ENCODE results near the gene TSPAN12.
A peak's percentile ranks its signal among the peaks of the same experiment; 100 is the strongest.
"Not testable (repeated sequence)": the region's sequence is repeated elsewhere in the genome, so short reads cannot be mapped to it uniquely, and the experiment has no call there.

Gene TSPAN12, protein sequence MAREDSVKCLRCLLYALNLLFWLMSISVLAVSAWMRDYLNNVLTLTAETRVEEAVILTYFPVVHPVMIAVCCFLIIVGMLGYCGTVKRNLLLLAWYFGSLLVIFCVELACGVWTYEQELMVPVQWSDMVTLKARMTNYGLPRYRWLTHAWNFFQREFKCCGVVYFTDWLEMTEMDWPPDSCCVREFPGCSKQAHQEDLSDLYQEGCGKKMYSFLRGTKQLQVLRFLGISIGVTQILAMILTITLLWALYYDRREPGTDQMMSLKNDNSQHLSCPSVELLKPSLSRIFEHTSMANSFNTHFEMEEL

DNA sequence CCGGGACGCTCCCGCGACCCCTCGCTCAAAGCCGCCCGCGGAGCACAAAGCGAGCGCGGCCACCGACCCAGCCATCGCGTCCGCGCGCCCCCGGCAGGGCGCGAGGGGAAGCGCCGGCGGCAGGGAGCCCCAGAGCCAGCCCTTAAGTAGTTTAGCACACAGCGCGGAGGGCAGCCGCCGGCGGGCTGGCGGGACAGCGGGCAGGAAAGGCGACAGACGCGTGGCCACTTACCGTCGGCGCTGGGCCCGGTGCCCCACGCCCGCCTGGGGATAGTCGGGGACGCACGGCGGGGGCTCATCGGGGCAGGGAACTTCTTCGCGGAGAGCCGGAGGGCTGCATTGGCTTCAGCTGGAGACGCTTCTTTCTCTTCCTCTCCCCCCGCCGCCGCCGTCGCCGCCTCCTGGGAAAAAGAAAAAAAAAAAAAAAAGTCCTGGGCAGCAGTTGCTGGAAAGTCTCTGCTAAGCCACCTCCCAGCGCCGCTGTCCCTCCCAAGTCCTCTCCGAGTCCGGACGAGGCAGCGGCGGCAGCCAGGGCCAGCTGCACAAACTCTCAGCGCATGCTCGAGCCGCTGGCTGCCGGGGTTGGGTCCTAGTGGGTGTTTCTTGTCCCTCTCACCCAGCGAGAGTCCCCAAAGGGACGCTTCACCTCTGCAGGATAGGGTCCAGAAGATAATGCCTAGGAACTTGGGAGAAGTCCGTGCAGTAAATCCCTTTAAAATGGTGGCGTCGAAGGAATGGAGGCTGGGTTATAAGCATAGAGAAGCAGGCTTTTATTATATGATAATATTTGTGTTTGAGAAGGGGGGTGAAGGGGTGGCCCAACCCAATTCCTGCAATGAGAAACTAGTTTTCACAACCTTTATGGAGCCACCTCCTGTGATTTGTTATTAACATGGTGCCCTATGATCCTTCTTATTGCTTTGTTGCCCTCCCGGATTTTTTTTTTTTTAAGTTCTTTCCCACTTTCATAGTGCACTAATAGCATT lies at the start of gene TSPAN12:
Gene TSPAN12 (minus strand): TSS at position 557 of the 986 bp plus-strand sequence. CDS start 1,381 bp downstream, outside the sequence.
- DNase-seq = peak; percentile 44

DNA sequence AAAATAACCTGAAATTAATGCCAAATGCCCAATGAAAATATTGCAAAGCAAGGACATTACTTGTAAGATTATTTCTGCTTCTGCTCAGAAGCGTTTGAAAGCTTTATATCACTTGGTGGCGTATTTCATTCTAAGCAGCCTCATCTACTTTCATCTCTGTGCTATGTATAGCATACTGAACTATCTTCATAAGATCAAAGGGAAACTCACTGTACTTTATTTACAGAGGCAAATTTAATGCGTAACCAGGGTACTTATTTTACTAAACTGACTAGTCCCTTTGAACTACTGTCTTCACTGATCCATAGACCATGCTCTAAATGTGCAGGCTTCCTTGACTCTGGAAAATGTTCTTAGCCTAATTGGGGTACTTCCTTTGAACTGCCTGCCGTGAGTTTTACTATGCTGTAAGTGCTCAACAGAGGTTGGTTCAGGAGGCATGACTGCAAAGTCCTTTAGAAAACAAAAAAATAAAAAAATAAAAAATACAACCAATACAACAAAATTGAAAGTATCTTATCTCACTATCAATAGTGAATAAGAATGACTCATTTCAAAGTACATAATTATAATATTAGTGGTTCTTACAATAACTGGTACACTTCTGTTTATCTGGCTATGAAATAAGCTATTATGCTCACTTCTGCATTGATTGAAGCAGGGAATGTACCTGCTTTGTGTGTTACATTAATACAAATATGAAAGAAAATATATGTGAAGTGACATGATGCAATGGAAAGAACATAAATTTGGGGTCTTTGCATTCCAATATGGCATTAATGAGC lies 41.0 kb upstream of the TSPAN12 start:
- no peak for DNase-seq

DNA sequence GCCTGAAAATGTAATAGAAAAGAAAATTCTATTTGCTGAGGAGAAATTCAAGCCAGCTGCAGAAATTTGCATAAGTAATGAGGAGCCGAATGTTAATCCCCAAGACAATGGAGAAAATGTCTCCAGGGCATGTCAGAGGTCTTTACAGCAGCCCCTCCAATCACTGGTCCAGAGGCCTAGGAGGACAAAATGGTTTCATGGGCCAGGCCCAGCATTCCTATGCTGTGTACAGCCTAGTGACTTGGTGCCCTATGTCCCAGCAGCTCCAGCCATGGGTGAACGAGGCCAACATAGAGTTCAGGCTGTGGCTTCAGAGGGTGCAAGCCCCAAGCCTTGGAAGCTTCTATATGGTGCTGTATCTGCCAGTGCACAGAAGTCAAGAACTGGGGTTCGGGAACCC lies 37.3 kb upstream of the TSPAN12 start:
- DNase-seq = not testable (repeated sequence)

DNA sequence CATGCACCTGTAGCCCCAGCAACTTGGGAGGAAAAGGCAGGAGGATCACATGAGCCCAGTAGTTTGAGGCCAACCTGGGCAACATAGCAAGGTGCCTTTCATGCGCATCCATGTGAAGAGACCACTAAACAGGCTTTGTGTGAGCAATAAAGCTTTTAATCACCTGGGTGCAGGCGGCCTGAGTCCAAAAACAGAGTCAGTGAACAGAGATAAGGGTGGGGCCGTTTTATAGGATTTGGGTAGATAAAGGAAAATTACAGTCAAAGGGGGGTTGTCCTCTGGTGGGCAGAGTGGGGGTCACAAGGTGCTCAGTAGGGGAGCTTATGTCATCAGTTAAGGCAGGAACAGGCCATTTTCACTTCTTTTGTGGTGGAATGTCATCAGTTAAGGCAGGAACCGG lies 27.7 kb upstream of the TSPAN12 start:
- DNase-seq = not testable (repeated sequence)

DNA sequence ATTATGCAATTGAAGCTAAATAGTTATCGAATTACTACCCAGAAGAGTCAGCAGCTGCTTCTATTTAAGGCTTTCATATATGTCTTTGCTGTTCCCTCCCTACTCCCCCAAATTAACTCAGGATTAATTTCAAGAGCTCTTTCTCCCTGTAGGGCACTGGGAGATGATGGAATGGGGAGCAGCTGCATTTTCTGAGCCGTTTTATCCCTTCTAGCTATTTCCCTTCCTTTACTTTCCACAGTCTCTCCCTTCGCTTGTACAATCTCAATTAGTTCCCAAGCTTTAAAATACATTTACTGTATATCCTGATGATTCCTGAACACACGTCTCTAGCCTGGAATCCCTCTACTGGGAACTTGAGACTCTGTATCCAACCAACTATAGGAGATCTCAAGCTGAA lies 19.8 kb upstream of the TSPAN12 start:
- no peak for DNase-seq

DNA sequence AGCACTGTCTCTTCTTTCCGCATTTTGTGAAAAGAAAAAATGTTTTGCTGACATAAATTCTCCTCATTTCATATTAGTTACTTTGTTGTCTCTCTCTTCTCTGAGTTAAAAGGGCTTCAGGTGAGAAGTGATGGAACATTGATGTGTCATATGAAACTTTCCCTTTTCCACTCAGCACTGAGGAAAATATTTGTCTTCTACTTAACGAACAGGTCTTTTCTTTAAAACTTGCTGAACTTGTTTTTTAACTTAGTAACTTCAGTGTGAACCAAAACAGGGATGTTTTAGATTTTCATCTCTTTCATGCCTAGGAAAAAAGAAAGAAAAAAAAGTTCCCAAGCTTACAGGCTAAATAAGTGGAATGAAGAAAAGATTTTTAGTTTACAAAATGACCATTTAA lies 19.0 kb upstream of the TSPAN12 start:
- DNase-seq = no peak

DNA sequence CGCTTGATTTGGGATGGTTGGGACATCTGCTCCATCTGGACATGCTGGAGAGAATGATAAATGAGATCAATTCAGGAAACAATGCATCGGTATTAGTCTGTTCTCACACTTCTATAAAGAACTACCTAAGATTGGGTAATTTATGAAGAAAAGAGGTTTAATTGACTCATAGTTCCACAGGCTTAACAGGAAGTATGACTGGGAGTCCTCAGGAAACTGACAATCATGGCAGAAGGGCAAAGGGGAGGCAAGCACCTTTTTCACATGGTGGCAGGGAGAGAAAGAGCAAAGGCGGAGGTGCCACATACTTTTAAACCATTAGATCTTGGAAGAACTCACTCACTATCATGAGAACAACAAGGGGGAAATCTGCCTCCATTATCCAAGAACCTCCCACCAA lies 16.8 kb upstream of the TSPAN12 start:
- no peak for DNase-seq

DNA sequence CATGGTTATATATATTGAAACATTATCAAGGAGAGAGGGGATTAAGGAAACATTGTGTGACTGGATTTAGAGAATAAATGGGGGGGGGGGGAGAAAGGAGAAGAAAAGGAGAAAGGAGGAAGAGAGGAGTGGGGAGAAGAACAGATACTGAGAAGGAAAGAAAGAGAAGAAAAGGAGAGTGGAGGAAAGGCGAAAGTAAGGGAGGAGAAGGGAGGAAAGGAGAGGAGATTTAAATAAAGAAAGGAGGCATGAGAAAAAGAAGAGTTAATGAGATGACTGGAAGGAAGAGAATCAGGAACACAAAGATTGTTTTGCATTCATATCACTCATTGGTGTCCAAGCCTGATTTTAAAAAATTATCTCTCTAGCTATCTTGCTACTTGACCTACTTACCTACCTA lies 16.1 kb upstream of the TSPAN12 start:
- DNase-seq = no peak

DNA sequence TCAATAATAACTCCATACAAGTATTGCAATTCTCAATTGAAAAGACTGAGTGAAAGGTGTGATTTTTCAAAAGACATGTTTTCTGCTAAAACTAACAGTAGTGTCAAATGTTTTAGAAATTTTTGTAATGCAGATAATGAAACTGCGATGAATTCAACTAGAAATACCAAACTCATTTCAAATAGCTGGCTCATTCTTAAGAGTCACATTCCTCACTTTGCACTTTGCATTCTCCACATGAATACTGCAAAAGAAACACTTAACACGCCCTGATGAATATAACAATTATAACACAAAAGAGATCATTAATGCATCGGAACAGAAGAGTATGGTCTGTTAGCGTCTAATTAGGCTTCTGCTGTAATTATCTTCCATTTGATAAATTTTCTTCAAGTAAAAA lies 15.5 kb upstream of the TSPAN12 start:
- DNase-seq = no peak

DNA sequence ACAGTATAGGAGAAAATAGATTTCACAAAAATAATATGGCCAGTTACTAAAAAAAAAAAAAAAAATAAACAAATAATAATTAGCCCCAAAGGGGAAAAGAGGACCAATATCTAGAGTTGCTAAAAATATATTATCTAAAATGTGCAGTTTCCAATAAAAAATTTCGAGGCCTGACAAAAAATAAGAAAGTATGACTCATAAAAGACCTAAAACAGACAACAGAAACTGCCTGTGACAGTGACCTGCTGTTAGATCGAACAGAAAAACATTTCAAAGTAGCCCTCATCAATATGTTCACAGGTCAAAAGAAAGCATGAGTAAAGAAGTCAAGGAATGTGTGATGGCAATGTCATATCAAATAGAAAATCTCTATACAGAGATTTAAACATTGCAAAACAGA lies 11.8 kb upstream of the TSPAN12 start:
- no peak for DNase-seq

DNA sequence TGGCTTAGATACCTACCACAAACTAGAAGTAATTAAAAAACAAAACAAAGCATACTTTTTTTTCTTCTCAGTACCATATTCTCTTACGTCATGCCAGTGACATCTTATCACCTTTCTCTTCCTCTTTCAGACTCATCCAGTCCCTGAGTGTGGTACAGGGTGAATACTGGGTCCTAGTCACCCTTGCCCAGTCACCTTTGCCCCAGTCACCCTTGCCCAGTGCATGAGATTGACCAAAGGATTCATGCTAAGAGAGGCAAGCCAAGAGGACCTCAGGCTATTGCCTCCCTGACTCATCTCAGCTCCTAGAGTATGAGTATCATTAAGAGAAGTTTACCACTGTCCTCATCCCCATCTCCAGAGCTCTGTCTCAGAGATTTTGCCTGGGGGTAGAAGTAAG lies 10.0 kb upstream of the TSPAN12 start:
- no peak for DNase-seq

DNA sequence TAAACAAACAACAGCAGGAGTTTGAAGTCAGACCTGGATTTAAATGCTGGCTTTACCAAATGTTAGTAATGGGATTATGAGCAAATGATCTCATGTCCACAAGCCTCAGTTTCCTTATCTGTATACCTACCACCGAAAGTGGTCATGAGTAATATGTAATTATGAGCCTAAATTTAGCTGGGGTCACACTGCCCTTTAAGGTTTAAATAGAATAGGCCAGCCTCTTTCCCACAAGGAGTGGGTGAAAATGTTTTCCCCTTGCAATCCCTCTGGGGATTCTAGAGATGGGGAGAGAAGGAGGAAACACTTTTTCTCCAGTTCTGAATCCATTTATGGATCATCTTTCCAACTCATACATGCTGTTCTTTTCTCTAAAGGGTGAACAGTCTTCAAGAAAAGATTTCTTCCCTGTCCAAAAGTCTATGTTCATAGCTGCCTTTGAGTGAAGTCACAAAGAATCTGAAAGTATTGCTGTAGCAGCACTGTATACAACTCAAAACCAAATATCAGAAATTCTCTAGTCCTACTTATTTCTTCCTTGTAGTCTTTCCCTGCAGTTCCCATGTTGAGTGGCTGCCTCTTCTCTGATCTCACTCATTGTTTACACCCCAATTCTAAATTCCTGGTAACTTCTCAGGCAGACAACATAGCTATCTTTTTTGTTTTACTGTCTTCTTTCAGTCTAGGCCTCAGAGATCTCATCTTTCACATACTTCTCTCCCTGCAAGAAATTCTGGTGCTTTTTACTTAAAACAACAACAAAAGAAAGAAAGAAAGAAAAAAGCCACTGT lies 7.4 kb upstream of the TSPAN12 start:
- DNase-seq = no peak

DNA sequence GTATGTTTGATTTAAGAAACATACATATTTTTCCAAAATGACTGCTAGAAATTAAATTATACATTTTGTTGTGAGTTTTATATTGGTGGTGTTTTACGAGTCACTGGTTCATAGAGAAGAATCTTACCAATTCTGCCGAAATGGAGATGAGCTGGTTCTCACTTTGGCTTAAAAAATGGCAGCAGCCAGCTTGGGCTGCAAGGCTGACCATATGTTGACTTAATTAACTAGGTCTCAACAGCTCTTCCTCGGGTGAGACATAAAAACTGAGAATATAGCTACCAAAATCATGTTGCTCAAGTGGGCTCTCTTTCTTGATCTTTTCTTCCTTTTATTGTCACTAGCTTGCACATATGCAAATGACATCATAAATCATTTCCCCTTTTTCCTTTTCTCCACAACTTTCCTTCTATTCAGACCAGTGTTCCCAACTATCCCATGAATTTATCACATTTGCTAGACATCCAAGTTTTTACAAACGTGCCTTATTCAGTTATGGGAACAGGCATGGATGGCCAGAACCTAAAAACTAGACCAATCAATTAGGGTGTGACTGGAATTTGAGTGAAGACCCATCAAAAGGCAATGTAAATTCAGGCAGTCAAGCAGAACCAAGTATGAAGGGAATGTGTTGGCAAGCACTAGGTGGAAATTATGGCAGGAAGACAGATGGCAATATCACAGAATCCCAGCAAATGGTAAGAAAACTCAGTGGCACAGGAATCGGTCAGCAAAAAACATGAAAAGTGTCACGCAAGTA lies 6.4 kb upstream of the TSPAN12 start:
- DNase-seq = no peak

DNA sequence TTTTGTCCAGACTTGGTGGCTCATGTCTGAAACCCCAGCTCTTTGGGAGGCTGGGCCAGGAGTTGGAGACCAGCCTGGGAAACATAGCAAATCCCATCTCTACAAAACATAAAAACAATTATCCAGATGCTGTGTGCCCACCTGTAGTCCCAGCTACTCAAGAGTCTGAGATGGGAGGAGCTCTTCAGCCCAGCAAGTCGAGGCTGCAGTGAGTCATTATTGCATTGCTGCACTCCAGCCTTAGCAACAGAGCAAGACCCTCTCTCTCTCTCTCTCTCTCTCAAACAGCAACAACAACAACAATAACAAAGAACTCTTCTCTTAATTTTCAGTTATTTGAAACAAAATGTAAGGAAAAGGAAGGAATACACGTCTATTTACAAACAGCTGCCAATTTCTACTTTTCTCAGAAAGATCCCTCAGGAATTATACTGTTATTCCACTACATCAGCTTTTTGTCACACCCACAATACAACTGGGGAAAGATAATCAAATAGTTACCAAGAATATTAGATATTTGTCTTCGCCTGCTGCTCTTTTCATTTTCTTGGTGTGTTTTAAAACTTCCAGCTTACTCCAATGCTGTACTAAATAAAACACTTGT lies 5.1 kb upstream of the TSPAN12 start:
- no peak for DNase-seq

DNA sequence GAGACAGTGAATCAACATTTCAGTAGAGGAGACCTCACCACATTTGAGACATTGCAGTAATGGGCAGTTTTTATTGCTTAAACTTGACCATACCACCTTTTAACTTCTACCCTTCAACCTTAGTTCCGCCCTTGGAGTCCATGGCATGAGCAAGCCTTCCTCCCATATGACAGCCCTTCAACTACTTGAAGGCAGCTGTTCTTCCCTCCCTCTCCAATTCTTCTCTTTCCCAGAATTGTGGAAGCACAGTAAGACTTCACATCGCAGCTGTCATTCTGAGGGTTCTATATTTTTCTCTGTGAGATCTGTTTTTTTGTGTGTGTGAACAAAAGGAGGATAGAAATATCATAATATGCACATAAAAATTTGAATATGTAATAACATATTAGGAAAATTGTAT lies 2.2 kb upstream of the TSPAN12 start:
- DNase-seq = no peak

DNA sequence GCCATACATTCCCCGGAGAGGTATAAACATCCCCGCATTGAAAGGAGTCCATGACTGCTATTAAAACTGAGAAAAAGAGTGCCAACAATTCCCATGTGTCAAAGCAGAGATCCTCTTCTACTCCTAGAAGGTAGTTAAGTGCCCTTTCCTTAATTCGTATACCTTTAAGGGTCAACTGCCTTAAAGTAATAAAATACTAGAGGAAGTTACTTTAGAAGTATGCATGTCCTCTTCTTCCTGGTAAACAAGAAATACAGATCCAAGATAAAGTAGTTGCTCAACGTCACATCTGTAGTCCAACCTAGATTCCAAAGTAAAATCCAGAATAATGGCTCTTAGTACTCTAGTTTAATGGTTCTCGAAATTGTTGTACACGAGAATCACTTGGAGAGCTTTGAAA lies 1.5 kb upstream of the TSPAN12 start:
- DNase-seq = no peak

DNA sequence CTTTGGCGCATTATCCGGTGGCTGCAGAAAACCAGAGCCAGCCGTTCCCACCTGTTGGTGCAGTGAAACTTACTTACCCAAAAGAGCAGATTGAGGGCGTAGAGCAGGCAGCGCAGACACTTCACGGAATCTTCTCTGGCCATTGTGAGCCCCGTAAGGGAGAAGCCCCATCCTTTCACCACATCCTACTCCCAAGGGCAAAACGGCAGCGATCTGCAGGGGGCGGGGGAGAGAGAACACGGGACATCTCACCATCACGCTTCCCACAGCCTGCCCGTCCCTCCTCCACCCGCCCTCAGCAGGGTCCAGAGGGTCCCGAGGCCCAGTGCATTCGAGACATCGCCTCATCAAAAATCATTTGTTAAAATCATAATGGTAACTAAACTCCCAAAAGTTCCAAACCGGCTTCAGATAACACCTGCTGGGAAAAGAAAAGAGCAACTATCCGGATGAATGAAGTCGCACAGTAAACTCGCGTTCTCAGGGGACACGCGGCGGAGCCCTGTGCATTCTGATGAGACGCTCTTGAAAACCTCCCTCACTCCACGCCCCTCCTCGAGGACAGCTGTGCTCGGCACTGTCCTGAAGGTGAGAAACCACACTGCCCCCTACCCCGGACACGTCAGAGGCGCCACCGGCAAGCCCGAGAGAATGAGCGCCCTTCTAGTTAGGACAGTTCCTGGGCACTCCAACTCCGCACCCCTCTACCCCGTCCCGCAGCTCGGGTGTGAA lies 1.2 kb downstream of the TSPAN12 start:
- DNase-seq = peak; percentile 4

DNA sequence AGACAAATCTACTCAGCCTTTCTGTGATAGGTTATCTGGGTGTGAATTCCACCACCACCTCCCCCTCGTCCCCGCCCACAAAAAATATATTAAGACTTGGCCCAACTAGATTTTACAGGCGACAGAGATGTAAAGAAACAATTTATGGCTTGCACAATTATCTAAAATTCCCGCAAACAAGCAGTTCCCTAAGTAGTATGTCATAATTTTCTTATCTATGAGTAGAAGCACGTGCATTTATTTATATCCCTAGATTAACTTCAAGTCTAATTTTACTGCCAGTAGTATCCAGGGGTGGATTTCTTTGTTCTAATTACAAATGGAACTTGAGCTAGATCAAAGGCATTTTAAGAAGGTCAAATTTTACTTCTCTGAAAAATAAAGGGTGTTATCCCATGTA lies 1.7 kb downstream of the TSPAN12 start:
- DNase-seq = no peak

DNA sequence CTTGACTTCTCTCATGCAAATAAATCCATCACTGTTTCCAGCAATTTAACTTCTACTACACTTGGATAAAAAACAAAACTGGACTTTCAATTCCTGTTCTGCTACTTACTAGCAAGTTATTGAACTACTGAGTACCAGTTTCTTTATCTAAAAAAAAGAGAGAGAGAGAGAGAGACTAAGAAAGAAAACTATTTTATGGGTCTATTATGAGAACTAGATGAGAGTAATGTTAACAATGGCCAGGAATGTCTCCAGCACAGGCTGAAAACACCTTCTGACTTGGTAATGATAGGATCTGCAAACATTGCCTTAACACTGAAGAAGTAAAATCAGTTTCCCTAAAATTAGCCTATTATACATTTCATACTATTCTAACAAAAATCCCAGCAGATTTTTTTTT lies 5.2 kb downstream of the TSPAN12 start:
- no peak for DNase-seq

DNA sequence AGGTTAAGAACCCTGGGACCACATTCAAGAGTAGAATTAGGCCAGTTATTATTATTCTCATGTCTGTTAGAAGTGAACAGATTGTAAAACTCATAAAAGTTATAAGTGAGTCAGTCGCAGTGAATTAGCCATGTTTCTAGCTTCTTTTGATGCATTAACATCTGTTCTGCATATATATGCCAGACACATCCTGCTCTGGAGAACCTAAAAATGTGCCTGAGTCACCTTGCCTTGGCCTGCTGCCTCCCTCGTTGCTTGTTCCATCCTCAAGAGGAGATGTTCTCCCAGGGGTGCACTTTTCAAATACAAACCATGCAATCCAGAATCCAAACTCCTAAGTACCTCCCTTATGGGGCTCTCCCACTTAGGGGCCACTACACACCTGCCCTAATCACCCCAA lies 14.8 kb downstream of the TSPAN12 start:
- no peak for DNase-seq
